Trophoblast cell (in vitro differentiated cells and primary cell): ENCODE results near the gene B4GALNT3.

Source experiments
- DNase-seq, 2 donors: peaks; one replicate each; pipeline ENCODE4 v3.0.0-alpha.2; 2016
- H2AFZ ChIP-seq: 2 replicates; pipeline ENCODE4 v1.6.1; 2013; ENCODE audit warnings: low read length, moderate library complexity, mild to moderate bottlenecking; ENCODE audit not compliant: insufficient read depth, poor library complexity
- H2AK5ac ChIP-seq: 2 replicates; pipeline ENCODE4 v1.6.1; 2013; ENCODE audit warnings: mild to moderate bottlenecking, low read length
- H2BK120ac ChIP-seq: 2 replicates; pipeline ENCODE4 v1.6.1; 2013; ENCODE audit warnings: low read length, mild to moderate bottlenecking, moderate library complexity; ENCODE audit not compliant: insufficient read depth, poor library complexity
- H2BK12ac ChIP-seq: 2 replicates; pipeline ENCODE4 v1.6.1; 2013; ENCODE audit warnings: mild to moderate bottlenecking, low read length, moderate library complexity
- H2BK5ac ChIP-seq: 2 replicates; pipeline ENCODE4 v1.6.1; 2013; ENCODE audit warnings: low read length, low read depth, moderate library complexity, mild to moderate bottlenecking; ENCODE audit not compliant: poor library complexity
- H3K14ac ChIP-seq: 2 replicates; pipeline ENCODE4 v1.6.1; 2013; ENCODE audit warnings: mild to moderate bottlenecking, low read length
- H3K18ac ChIP-seq: 2 replicates; pipeline ENCODE4 v1.6.1; 2013; ENCODE audit warnings: mild to moderate bottlenecking, low read length
- H3K23ac ChIP-seq: 2 replicates; pipeline ENCODE4 v1.6.1; 2013; ENCODE audit warnings: low read length
- H3K27ac ChIP-seq: 2 replicates; pipeline ENCODE4 v1.5.1; 2013; ENCODE audit warnings: low read depth, mild to moderate bottlenecking, inconsistent platforms, low read length, moderate library complexity
- H3K27me3 ChIP-seq: 2 replicates; pipeline ENCODE4 v1.6.1; 2013; ENCODE audit warnings: inconsistent platforms, mild to moderate bottlenecking, low read length, moderate library complexity; ENCODE audit not compliant: insufficient read depth
- H3K36me3 ChIP-seq, 2 experiments: 1 replicate in 1 of 2; 2 replicates in 1 of 2; pipeline ENCODE4 v1.6.1; 2013; ENCODE audit warnings: low read length in 2 of 2, mild to moderate bottlenecking in 2 of 2, moderate library complexity in 1 of 2; ENCODE audit not compliant: insufficient read depth in 2 of 2, control insufficient read depth in 1 of 2
- H3K4ac ChIP-seq: 2 replicates; pipeline ENCODE4 v1.6.1; 2013; ENCODE audit warnings: low read depth, mild to moderate bottlenecking, low read length, moderate library complexity
- H3K4me1 ChIP-seq, 2 experiments: 1 replicate in 1 of 2; 2 replicates in 1 of 2; pipeline ENCODE4 v1.6.1; 2013; ENCODE audit warnings: low read length in 2 of 2, mild to moderate bottlenecking in 2 of 2, moderate library complexity in 1 of 2; ENCODE audit not compliant: insufficient read depth in 2 of 2, control insufficient read depth in 1 of 2
- H3K4me2 ChIP-seq: 2 replicates; pipeline ENCODE4 v1.6.1; 2013; ENCODE audit warnings: inconsistent platforms, mild to moderate bottlenecking, low read length, moderate library complexity
- H3K4me3 ChIP-seq: 2 replicates; pipeline ENCODE4 v1.5.1; 2013; ENCODE audit warnings: mild to moderate bottlenecking, low read depth, low read length, inconsistent platforms
- H3K79me1 ChIP-seq: one replicate; pipeline ENCODE4 v1.6.1; 2013; ENCODE audit warnings: low read length
- H3K79me2 ChIP-seq: 2 replicates; pipeline ENCODE4 v1.6.1; 2013; ENCODE audit warnings: low read length, mild to moderate bottlenecking; ENCODE audit not compliant: control insufficient read depth, insufficient read depth, poor library complexity
- H3K9ac ChIP-seq: 2 replicates; pipeline ENCODE4 v1.6.1; 2013; ENCODE audit warnings: mild to moderate bottlenecking, low read length
- H3K9me3 ChIP-seq: 2 replicates; pipeline ENCODE4 v1.6.1; 2013; ENCODE audit warnings: low read depth, mild to moderate bottlenecking, control low read depth, inconsistent platforms, low read length; ENCODE audit not compliant: insufficient read depth
- H4K12ac ChIP-seq: 2 replicates; pipeline ENCODE4 v1.6.1; 2013; ENCODE audit warnings: low read depth, mild to moderate bottlenecking, low read length, moderate library complexity
- H4K8ac ChIP-seq: 2 replicates; pipeline ENCODE4 v1.6.1; 2013; ENCODE audit warnings: low read depth, mild to moderate bottlenecking, low read length, moderate library complexity
- H4K91ac ChIP-seq: one replicate; pipeline ENCODE4 v1.6.1; 2013; ENCODE audit warnings: low read depth, mild to moderate bottlenecking, low read length, moderate library complexity
- WGBS: extraction: QIAGEN DNeasy Blood & Tissue Kit; methylation state at CpG from one replicate; pipeline ENCODE4 v1.1.7; 2013; ENCODE audit warnings: missing lambda C conversion rate; ENCODE audit not compliant: insufficient read length, insufficient coverage; ENCODE audit errors: extremely low coverage; 5-methylcytosine and 5-hydroxymethylcytosine counted together

The B4GALNT3 gene

GRCh38 chr12:545835-546234 is 86.1 kb downstream of the B4GALNT3 start:
- no peak overlapping the region for H3K4me3 ChIP-seq
- H2AFZ ChIP-seq = no peak overlapping the region
- no peak overlapping the region for H3K4me2 ChIP-seq
- no peak overlapping the region for H2BK12ac ChIP-seq
- no peak overlapping the region for H4K8ac ChIP-seq
- H3K18ac ChIP-seq = no peak overlapping the region
- H3K27ac ChIP-seq = no peak overlapping the region
- no peak overlapping the region for H3K9ac ChIP-seq
- no peak overlapping the region for H4K91ac ChIP-seq
- DNase-seq = no peak
- H2AK5ac ChIP-seq = no peak overlapping the region
- H3K79me1 ChIP-seq = peaks cover 3% of the 10 kb centered on the region
- H3K14ac ChIP-seq = no peak overlapping the region
- H4K12ac ChIP-seq = no peak overlapping the region
- no peaks in the 10 kb centered on the region for H3K27me3 ChIP-seq
- no peak overlapping the region for H3K4ac ChIP-seq
- H2BK120ac ChIP-seq = no peak overlapping the region
- peaks cover 16 to 18% of the 10 kb centered on the region in 2 experiments for H3K4me1 ChIP-seq
- no peak overlapping the region for H3K23ac ChIP-seq
- no peaks in the 10 kb centered on the region for H3K36me3 ChIP-seq
- peaks cover 2% of the 10 kb centered on the region for H3K79me2 ChIP-seq
- H3K9me3 ChIP-seq = no peaks in the 10 kb centered on the region
- WGBS = 100% methylated on average over 5 of the region's 6 CpGs
- H2BK5ac ChIP-seq = no peak overlapping the region

GRCh38 chr12:546265-546919 is 86.7 kb downstream of the B4GALNT3 start:
- no CpG with 5 or more reads among the region's 41 CpGs for WGBS

GRCh38 chr12:546920-547845 is 87.4 kb downstream of the B4GALNT3 start:
- Histone ChIP-seq H3K79me2 (no peaks in the 10 kb centered on the region), H3K4me1 (peaks cover 7 to 9% of the 10 kb centered on the region in 2 experiments), H3K79me1 (no peaks in the 10 kb centered on the region), H3K9ac (no peak overlapping the region), H3K23ac (no peak overlapping the region), H2AK5ac (no peak overlapping the region), H3K9me3 (no peaks in the 10 kb centered on the region), H2BK120ac (no peak overlapping the region), H3K14ac (no peak overlapping the region), H3K27me3 (no peaks in the 10 kb centered on the region), H4K12ac (no peak overlapping the region), H3K36me3 (no peaks in the 10 kb centered on the region), H2AFZ (no peak overlapping the region), H2BK5ac (no peak overlapping the region), H4K8ac (no peak overlapping the region), H3K18ac (no peak overlapping the region), H2BK12ac (no peak overlapping the region), H3K4ac (no peak overlapping the region), H3K4me3 (no peak overlapping the region), H3K27ac (no peak overlapping the region), H3K4me2 (peak overlapping the region; percentile 39), H4K91ac (no peak overlapping the region)
- no CpG with 5 or more reads among the region's 44 CpGs for WGBS
- DNase-seq = peak; percentile 57 to 83

More at GRCh38 chr12:546265-546919, 86.7 kb downstream of the B4GALNT3 start:
- Histone ChIP-seq H3K18ac (no peak overlapping the region), H3K27ac (no peak overlapping the region), H3K27me3 (no peaks in the 10 kb centered on the region), H3K4ac (no peak overlapping the region), H3K23ac (no peak overlapping the region), H4K8ac (no peak overlapping the region), H3K4me1 (peaks cover 12 to 14% of the 10 kb centered on the region in 2 experiments), H3K36me3 (no peaks in the 10 kb centered on the region), H3K4me3 (no peak overlapping the region), H3K79me2 (peaks cover under 1% of the 10 kb centered on the region), H2BK12ac (no peak overlapping the region), H2BK120ac (no peak overlapping the region), H2AFZ (no peak overlapping the region), H3K79me1 (peaks cover under 1% of the 10 kb centered on the region), H4K91ac (no peak overlapping the region), H3K9ac (no peak overlapping the region), H2AK5ac (no peak overlapping the region), H4K12ac (no peak overlapping the region), H3K14ac (no peak overlapping the region), H3K4me2 (peak overlapping the region; percentile 39), H2BK5ac (no peak overlapping the region), H3K9me3 (no peaks in the 10 kb centered on the region)
- peak in 1 of 2 donors; percentile 28 for DNase-seq

GRCh38 chr12:547883-548470 is 88.2 kb downstream of the B4GALNT3 start:
- H4K12ac ChIP-seq = no peak overlapping the region
- H3K79me2 ChIP-seq = no peaks in the 10 kb centered on the region
- H2AFZ ChIP-seq = no peak overlapping the region
- no peak for DNase-seq
- H3K23ac ChIP-seq = no peak overlapping the region
- no peaks in the 10 kb centered on the region for H3K9me3 ChIP-seq
- H3K4ac ChIP-seq = no peak overlapping the region
- no peak overlapping the region for H3K4me2 ChIP-seq
- no peak overlapping the region for H2BK5ac ChIP-seq
- no peak overlapping the region for H4K8ac ChIP-seq
- H2BK12ac ChIP-seq = no peak overlapping the region
- no peak overlapping the region for H2BK120ac ChIP-seq
- H3K18ac ChIP-seq = no peak overlapping the region
- no peak overlapping the region for H3K9ac ChIP-seq
- no CpG with 5 or more reads among the region's 13 CpGs for WGBS
- H3K79me1 ChIP-seq = no peaks in the 10 kb centered on the region
- no peak overlapping the region for H2AK5ac ChIP-seq
- H3K27me3 ChIP-seq = no peaks in the 10 kb centered on the region
- H3K27ac ChIP-seq = no peak overlapping the region
- H3K4me1 ChIP-seq = peaks cover under 1 to 1% of the 10 kb centered on the region in 2 experiments
- H3K36me3 ChIP-seq = no peaks in the 10 kb centered on the region
- no peak overlapping the region for H4K91ac ChIP-seq
- no peak overlapping the region for H3K4me3 ChIP-seq
- H3K14ac ChIP-seq = no peak overlapping the region
